Measurements from ENCODE around the gene KNOP1.

Gene KNOP1

DNA sequence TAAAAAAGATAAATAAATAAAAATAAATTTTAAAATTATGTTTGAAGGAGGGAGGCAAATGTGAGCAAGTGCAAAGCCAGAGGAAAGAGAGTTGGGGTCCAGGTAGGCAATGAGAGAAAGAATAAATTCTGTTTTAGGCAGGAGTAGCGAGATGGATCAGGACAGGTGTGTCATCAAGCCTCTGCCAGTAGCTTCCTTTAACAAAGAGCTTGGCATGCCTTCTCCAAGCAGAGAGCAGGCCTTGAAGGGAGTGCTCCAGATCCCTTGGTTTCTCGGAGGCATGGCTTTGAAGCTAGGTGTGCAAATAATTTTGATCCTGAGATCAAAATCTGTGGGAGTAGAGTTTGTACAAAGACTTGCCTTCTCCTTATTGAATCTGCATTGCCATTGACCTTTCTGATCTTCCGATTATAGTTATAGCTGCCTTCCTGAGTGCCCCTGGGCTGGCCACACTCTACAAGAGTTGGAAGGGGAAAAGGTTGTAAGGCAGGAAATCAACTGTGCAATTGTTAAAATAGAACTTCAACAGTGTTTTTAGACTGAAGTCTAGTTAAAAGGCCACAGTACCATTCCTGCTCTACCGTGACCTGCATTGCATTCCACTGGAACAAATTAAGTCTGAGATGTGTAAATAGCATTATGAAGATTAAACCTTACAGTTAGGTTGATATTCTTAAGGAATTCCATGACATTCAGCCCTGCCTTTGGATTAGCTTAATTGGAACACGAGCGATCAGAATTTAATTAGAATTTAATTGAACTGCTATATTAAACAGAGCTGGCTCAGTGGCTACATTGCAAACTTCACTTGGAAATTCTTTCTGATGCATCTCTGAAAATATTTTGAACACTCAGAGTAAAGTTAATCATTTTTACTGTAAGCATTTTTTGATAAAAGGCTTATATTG, 33.7 kb upstream of the KNOP1 start:
- Mint-ChIP-seq H3K9me3 (no peaks in the 10 kb centered on the region), H3K4me3 (no peak overlapping the region), H3K27me3 (no peaks in the 10 kb centered on the region), H3K36me3 (no peaks in the 10 kb centered on the region), H3K27ac (no peak overlapping the region), H3K4me1 (no peaks in the 10 kb centered on the region)
- no peak for ATAC-seq (ENCODE audit: low read depth)
- no peak for DNase-seq (ENCODE audit: low spot score in 2 of 2)

DNA sequence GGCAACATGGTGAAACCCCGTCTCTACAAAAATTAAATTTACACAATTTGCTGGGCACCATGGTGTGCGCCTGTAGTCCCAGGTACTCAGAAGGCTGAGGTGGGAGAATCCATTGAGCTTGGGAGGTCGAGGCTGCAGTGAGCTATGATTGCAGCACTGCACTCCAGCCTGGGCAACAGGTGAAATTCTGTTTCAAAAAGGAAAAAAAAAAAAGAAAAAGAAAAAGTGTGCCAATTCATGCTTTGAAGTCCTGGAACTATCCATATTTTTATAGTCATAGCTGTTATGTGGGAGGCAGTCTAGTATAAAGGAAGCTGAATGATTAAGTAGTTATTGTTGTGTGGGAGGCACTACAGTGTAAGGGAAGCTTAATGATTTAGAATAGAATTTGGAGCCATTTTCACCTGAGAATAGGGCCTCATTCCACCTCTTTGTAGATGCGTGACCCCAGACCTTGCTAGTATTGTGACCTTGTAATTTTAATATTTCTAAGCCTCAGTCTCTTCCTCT, 31.6 kb upstream of the KNOP1 start:
- no peak overlapping the region for H3K4me3 Mint-ChIP-seq
- no peaks in the 10 kb centered on the region for H3K9me3 Mint-ChIP-seq
- H3K36me3 Mint-ChIP-seq = no peaks in the 10 kb centered on the region
- no peak for DNase-seq (ENCODE audit: low spot score in 2 of 2)
- no peak for ATAC-seq (ENCODE audit: low read depth)
- H3K4me1 Mint-ChIP-seq = no peaks in the 10 kb centered on the region
- no peaks in the 10 kb centered on the region for H3K27me3 Mint-ChIP-seq
- no peak overlapping the region for H3K27ac Mint-ChIP-seq

DNA sequence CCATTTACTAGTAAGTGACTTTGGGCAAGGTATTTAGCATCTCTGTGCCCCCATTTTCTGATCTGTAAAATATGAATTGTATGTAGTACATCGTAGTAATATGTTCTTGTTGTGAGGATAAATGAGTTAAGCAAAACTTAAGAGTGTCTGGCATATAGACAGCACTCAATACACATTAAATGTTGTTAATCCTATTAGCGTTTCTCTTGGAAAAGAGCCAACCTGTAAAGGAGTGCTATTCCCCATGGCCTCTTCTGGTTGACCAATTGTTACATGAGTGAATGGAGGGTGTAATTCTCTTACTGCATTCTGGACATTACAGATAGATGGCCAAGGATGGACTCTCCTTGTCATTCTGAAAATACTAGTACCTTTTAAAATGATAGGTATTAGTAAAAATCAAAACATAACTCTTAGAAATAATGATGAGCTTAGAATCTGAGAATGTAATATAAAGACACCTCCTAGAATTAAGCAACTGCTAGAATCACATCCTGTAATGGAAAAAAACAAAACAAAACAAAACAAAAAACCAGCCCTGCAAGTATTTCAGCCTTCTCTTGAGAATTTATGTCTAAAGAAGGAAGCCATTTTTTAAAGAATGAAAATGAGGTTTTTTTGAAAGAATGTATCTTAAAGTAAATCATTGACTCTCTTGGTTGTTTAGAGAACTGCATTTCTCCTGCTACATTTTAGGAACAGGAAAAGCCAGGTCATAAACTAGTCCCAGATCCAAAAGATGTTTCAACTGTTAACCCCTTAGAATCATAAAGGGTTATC, 30.6 kb upstream of the KNOP1 start:
- Mint-ChIP-seq H3K36me3 (no peaks in the 10 kb centered on the region), H3K27me3 (no peaks in the 10 kb centered on the region), H3K4me3 (no peak overlapping the region), H3K9me3 (no peaks in the 10 kb centered on the region), H3K27ac (no peak overlapping the region), H3K4me1 (no peaks in the 10 kb centered on the region)
- ATAC-seq (ENCODE audit: low read depth) (no peak), DNase-seq (ENCODE audit: low spot score in 2 of 2) (no peak)

DNA sequence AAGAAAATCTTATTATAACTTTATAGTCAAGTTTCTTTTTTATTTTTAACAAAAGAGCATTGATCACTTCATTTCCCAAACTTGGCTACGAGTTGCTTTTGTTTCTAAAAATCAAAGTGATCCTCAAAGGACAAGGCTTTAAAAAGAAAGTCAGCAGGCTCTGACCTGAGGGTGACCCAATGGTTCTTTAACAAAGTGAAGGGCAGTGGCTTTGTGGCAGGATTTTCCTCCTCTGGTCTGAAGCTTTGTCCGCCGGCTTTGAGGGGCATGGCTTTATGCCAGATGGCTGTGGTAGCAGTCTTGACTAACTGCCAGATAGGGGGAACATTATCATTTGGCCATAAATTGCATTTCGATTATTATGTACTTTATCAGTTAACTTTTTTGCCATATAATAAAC, 28.5 kb upstream of the KNOP1 start:
- Mint-ChIP-seq H3K27ac (no peak overlapping the region), H3K4me3 (no peak overlapping the region)

DNA sequence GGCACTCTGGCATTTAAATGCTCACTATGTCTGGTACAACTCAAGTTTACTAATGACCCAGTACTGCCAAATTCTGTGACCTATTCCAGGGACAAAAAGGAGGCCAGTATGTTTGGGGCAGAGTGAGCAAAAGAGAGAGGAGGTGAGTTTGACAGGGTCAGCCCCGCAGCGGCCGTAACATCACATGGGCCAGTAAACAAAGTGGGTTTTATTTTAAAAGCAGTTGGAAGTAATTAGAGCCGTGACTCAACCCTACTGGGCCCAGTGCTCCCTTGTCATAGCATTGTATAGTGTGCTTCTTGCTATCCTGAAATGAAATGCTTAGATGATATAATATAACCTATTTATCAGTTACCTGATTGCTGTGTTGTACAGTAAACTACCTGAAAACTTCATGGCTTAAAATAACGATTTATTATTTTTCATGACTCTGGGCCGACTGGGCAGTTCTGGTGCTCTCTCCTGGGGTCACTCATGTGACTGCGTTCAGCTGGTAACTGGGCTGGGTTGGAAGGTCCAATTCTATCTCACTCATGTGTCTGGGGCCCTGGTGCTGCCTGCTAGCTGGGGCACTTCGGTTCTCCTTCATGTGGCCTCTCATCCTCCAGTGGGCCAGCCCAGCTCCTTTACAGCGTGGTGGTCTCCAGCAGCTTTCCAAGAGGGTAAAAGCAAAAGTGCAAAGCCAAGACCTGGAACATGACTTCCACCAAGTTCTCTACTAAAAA, 27.4 kb upstream of the KNOP1 start:
- no peak for DNase-seq (ENCODE audit: low spot score in 2 of 2)
- no peak overlapping the region for H3K27ac Mint-ChIP-seq
- H3K4me1 Mint-ChIP-seq = no peaks in the 10 kb centered on the region
- H3K4me3 Mint-ChIP-seq = no peak overlapping the region
- no peaks in the 10 kb centered on the region for H3K27me3 Mint-ChIP-seq
- H3K9me3 Mint-ChIP-seq = no peaks in the 10 kb centered on the region
- no peaks in the 10 kb centered on the region for H3K36me3 Mint-ChIP-seq
- ATAC-seq (ENCODE audit: low read depth) = no peak

More for the DNA sequence above, 28.5 kb upstream of the KNOP1 start:
- Mint-ChIP-seq H3K9me3 (no peaks in the 10 kb centered on the region), H3K27me3 (no peaks in the 10 kb centered on the region), H3K36me3 (no peaks in the 10 kb centered on the region), H3K4me1 (no peaks in the 10 kb centered on the region)
- DNase-seq (ENCODE audit: low spot score in 2 of 2) (no peak), ATAC-seq (ENCODE audit: low read depth) (no peak)

DNA sequence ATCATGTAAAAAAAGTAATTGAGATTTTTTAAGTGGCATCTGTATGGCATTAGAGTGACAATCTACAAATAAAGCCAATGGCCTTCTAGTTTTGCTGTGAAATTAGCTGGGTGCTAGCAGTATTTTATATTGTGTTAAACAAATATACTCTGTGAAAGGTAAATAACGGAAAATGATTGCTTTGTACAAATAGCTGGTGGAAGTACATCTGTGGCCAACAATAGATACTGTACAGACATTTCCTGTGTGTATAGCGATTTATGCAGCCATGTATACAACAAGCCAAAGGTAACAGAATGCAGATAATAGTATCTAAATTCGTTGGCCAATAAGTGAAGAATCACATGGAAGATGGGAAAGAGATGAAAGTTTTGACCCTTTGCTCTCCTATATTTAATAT, 26.6 kb upstream of the KNOP1 start:
- Mint-ChIP-seq H3K27ac (no peak overlapping the region), H3K4me3 (no peak overlapping the region), H3K9me3 (no peaks in the 10 kb centered on the region), H3K36me3 (no peaks in the 10 kb centered on the region), H3K4me1 (no peaks in the 10 kb centered on the region), H3K27me3 (no peaks in the 10 kb centered on the region)
- no peak for DNase-seq (ENCODE audit: low spot score in 2 of 2)
- no peak for ATAC-seq (ENCODE audit: low read depth)

DNA sequence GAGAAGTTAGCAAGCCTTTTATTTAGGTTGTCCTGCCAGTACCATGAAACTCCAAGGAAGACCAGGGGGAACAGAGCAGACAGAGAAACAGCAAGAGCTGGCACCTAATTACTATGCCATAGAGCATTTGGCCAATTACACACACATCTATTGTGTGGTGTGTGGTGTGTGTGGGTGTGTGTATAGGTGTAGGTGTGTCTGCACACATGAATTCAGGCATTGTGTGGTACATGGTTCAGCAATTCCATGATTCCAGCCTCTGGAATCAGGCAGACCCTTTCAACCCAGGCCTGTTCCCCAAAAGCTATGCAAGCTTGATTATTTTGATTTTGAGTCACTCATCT, 25.8 kb upstream of the KNOP1 start:
- no peak overlapping the region for H3K4me3 Mint-ChIP-seq
- DNase-seq (ENCODE audit: low spot score in 2 of 2) (no peak), ATAC-seq (ENCODE audit: low read depth) (no peak)
- no peaks in the 10 kb centered on the region for H3K36me3 Mint-ChIP-seq
- H3K27ac Mint-ChIP-seq = no peak overlapping the region
- no peaks in the 10 kb centered on the region for H3K9me3 Mint-ChIP-seq
- no peaks in the 10 kb centered on the region for H3K4me1 Mint-ChIP-seq
- H3K27me3 Mint-ChIP-seq = no peaks in the 10 kb centered on the region

DNA sequence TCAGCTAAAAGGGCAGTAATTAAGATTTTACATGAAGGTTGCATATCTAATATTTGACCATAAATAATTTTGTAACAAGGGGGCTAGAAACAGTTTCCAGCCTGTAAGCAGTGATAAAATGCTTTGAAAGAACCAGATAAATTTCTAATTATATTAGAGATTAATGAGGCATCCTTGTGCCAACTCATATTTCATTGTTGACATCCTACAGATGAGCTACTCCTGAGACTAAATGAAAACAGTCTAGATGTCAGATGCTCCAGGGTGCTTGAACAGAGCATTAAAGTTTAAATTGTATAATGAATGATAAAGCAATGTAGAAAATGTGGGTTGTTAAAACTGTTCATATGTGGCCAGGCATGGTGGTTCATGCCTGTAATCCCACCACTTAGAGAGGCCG, 23.3 kb upstream of the KNOP1 start:
- DNase-seq (ENCODE audit: low spot score in 2 of 2) (no peak), ATAC-seq (ENCODE audit: low read depth) (no peak)
- H3K36me3 Mint-ChIP-seq = no peaks in the 10 kb centered on the region
- H3K27ac Mint-ChIP-seq = no peak overlapping the region
- no peaks in the 10 kb centered on the region for H3K4me1 Mint-ChIP-seq
- H3K4me3 Mint-ChIP-seq = no peak overlapping the region
- H3K9me3 Mint-ChIP-seq = no peaks in the 10 kb centered on the region
- H3K27me3 Mint-ChIP-seq = no peaks in the 10 kb centered on the region

DNA sequence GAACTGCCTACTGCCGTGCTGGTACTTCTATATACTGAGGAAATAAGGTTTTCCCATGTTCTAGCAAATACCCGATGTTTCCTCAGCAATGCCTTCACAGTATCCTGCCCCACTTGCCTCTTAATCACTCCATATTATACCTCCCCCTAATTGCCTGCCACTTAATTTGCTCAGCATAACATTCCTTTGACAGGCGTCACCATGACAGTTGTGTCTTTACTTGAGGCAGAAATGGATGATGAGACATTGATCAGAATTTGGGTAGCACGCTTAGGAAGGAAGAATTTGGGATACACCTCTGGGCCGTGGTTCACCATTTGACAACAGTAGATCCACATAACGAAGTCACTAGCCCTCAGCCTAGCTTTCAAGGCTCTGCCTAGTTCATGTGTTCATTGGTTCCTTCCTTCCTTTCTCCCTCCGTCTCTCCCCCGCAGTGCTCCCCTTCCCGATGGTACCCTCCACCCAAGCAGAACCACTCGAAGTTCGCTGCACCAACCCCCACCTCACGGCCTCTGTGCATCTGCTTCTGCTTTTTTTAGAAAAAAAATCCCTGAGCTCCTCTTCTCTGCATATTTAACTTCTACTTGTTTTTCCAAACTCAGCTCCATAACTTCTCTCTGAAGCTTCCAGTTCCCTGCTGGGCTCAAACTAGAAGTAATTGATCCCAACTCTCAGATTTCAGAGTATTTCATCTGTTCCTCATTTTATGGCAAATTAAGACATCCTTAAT, 19.4 kb upstream of the KNOP1 start:
- no peaks in the 10 kb centered on the region for H3K27me3 Mint-ChIP-seq
- H3K4me1 Mint-ChIP-seq = no peaks in the 10 kb centered on the region
- no peak overlapping the region for H3K27ac Mint-ChIP-seq
- ATAC-seq (ENCODE audit: low read depth) = no peak
- no peak overlapping the region for H3K4me3 Mint-ChIP-seq
- H3K9me3 Mint-ChIP-seq = no peaks in the 10 kb centered on the region
- no peak for DNase-seq (ENCODE audit: low spot score in 2 of 2)
- H3K36me3 Mint-ChIP-seq = no peaks in the 10 kb centered on the region

DNA sequence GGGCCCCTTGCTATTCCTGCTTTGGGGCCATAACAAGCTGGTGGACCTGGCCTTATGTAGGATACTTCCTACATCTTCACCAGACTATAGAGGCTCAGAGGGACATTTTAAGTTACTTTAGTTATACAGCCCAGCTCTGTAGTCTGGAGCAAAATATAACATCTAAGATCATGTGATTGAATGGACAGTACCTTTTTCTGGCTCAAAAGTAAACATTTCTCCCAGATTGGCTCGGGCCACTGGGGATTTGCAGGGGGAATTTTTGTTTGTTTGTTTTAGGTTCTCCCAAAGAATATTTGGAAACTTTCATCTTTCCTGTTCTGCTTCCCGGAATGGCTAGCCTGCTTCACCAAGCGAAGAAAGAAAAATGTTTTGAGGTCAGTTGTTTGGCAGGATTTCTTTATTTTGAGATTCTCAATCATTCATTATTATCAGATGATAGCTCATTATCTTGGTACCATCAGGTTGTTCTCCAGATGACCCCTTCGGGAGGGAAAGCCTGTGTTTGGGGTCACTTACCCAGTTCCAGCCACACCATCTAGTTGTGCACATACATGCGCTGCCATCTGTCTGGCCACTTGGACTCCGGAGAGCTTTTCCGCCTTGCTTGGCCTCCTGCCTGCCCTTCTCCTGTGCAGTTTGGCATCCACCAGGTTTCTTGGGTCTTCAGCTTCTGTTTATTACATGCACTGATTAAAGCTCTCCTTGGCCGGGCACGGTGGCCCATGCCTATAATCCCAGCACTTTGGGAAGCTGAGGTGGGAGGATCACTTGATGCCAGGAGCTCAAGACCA, 17.2 kb upstream of the KNOP1 start:
- DNase-seq (ENCODE audit: low spot score in 2 of 2) = no peak
- no peaks in the 10 kb centered on the region for H3K4me1 Mint-ChIP-seq
- H3K4me3 Mint-ChIP-seq = no peak overlapping the region
- H3K27ac Mint-ChIP-seq = no peak overlapping the region
- no peaks in the 10 kb centered on the region for H3K27me3 Mint-ChIP-seq
- H3K9me3 Mint-ChIP-seq = no peaks in the 10 kb centered on the region
- H3K36me3 Mint-ChIP-seq = no peaks in the 10 kb centered on the region
- no peak for ATAC-seq (ENCODE audit: low read depth)

DNA sequence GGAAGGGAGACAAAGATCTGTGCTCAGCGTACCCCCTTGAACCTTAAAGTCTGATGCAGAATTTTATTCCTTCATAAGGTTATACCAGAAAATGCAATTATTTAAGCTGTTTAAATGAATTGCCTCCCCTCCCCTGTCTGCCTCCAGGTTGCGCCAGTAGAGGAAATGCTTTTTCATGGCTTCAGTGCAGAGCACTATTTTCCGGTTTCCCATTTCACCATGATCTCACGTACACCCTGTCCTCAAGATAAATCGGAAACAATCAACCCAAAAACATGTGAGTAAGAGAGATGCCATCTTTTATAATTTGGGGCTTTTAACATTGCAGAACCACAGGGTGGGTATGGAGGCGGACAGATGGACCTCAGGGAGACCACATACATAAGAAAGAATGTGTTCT, 15.5 kb upstream of the KNOP1 start:
- H3K36me3 Mint-ChIP-seq = no peaks in the 10 kb centered on the region
- no peaks in the 10 kb centered on the region for H3K9me3 Mint-ChIP-seq
- ATAC-seq (ENCODE audit: low read depth) (no peak), DNase-seq (ENCODE audit: low spot score in 2 of 2) (no peak)
- H3K27ac Mint-ChIP-seq = no peak overlapping the region
- no peaks in the 10 kb centered on the region for H3K4me1 Mint-ChIP-seq
- no peak overlapping the region for H3K4me3 Mint-ChIP-seq
- peaks cover 1% of the 10 kb centered on the region for H3K27me3 Mint-ChIP-seq

DNA sequence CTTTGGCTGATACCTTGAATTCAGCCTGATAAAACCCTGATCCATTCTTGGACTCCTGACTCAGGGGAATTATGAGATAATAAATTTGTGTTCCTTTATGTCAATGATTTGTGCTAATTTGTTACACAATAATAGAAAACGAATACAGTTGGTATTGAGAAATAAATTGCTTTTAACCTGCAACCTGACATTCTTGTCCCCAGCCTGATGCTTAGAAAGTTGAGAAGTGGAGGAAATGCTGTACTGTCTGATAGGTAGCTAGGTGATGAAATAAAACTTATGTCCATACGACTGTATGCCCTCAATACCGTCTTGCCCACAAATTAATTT, 10.6 kb upstream of the KNOP1 start:
- H3K36me3 Mint-ChIP-seq = no peaks in the 10 kb centered on the region
- no peak overlapping the region for H3K4me3 Mint-ChIP-seq
- H3K9me3 Mint-ChIP-seq = no peaks in the 10 kb centered on the region
- no peak overlapping the region for H3K27ac Mint-ChIP-seq
- ATAC-seq (ENCODE audit: low read depth) (no peak), DNase-seq (ENCODE audit: low spot score in 2 of 2) (no peak)
- H3K4me1 Mint-ChIP-seq = no peaks in the 10 kb centered on the region
- H3K27me3 Mint-ChIP-seq = peaks cover 1% of the 10 kb centered on the region

DNA sequence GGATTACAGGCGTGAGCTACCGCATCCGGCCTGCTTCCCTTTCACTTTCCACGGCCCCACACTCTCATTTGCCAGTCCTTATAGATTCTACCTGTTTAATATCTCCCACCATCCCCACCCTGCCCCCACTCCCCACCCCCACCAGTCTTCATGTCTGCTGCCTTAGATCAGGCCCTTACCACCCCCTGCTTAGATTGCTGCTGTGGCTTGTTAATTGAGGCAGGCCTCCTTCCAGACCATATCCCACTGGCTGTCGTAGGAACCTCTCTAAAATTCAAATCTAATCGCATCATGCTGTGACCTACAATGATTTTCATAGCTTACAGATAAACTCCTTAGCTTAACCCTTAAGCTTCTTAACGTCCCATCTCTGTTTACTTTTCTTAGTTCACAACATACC, 5.0 kb upstream of the KNOP1 start:
- Mint-ChIP-seq H3K4me3 (no peak overlapping the region), H3K9me3 (no peaks in the 10 kb centered on the region), H3K27ac (no peak overlapping the region), H3K27me3 (no peaks in the 10 kb centered on the region), H3K36me3 (no peaks in the 10 kb centered on the region), H3K4me1 (peaks cover 2% of the 10 kb centered on the region)
- ATAC-seq (ENCODE audit: low read depth) (no peak), DNase-seq (ENCODE audit: low spot score in 2 of 2) (no peak)

Data from memory B cell (primary cell).